SK-N-SH (cell line): ENCODE measurements around the gene PRKCI. TPM values are rescaled to one million over a fixed set of nuclear protein-coding genes. Genes with fewer than 3 reads are reported as not detected.

Experiments
- CTCF ChIA-PET: fragments of 300-600, 350-600 bp; formaldehyde crosslinking; extraction: SDS; loops from one replicate; lab custom pipeline; 2021; lab: Yijun Ruan, JAX
- POLR2A ChIA-PET: fragments of 350-600 bp; sonication (Branson Sonifier 250); formaldehyde crosslinking; extraction: SDS; loops from one replicate; lab custom pipeline; 2020; ENCODE audit warnings: antibody characterized with exemption, inconsistent platforms; lab: Yijun Ruan, JAX
- DNase-seq: peaks from one replicate; pipeline ENCODE4 v3.0.0; 2012
- H2AFZ ChIP-seq: fragments of 200-600 bp; sonication (generic); 2 replicates; pipeline ENCODE4 v1.8.1; 2016; ENCODE audit warnings: antibody characterized with exemption, mild to moderate bottlenecking, low read depth
- H3F3A ChIP-seq: fragments of 200-600 bp; sonication (generic); replicated peaks from 2 replicates; pipeline ENCODE3; 2016; ENCODE audit warnings: antibody characterized with exemption, mild to moderate bottlenecking; ENCODE audit not compliant: insufficient read depth
- H3K27ac ChIP-seq, 2 experiments: fragments of 200-500 bp in 1 of 2; fragments of 200-600 bp in 1 of 2; sonication (Bioruptor generic) in 1 of 2; sonication (generic), shearing (Covaris generic) in 1 of 2; 2 replicates each; pipeline versions ENCODE4 v1.5.1 to v1.6.1; 2014 to 2016; ENCODE audit warnings: low read depth in 2 of 2, inconsistent platforms in 1 of 2, low read length in 1 of 2, mild to moderate bottlenecking in 1 of 2, mixed read lengths in 1 of 2
- H3K27me3 ChIP-seq: fragments of 200-600 bp; sonication (generic), shearing (Covaris generic); 2 replicates; pipeline ENCODE4 v1.6.1; 2016; ENCODE audit warnings: mixed run types; ENCODE audit not compliant: insufficient read depth
- H3K36me3 ChIP-seq, 2 experiments: fragments of 200-500 bp in 1 of 2; fragments of 200-600 bp in 1 of 2; sonication (Bioruptor generic) in 1 of 2; sonication (generic) in 1 of 2; replicated peaks in 1 of 2; 2 replicates each; pipeline versions ENCODE3 to v1.5.1; 2014 to 2016; ENCODE audit warnings: low read length in 1 of 2, mild to moderate bottlenecking in 1 of 2; ENCODE audit not compliant: insufficient read depth in 2 of 2, control insufficient read depth in 1 of 2
- H3K4me1 ChIP-seq, 2 experiments: fragments of 200-500 bp in 1 of 2; fragments of 200-600 bp in 1 of 2; sonication (Bioruptor generic) in 1 of 2; sonication (generic), shearing (Covaris generic) in 1 of 2; 2 replicates each; pipeline versions ENCODE4 v1.5.1 to v1.6.1; 2014 to 2016; ENCODE audit warnings: low read depth in 1 of 2, low read length in 1 of 2, mixed run types in 1 of 2; ENCODE audit not compliant: insufficient read depth in 2 of 2, control insufficient read depth in 1 of 2
- H3K4me2 ChIP-seq: fragments of 200-600 bp; sonication (generic), shearing (Covaris generic); 2 replicates; pipeline ENCODE4 v1.6.1; 2017; ENCODE audit warnings: mixed run types
- H3K4me3 ChIP-seq, 2 experiments: fragments of 200-500 bp in 1 of 2; fragments of 200-600 bp in 1 of 2; sonication (Bioruptor generic) in 1 of 2; sonication (generic), shearing (Covaris generic) in 1 of 2; 2 replicates each; pipeline versions ENCODE4 v1.5.1 to v1.8.1; 2014 to 2016; ENCODE audit warnings: low read depth in 2 of 2, inconsistent platforms in 1 of 2, low read length in 1 of 2, mild to moderate bottlenecking in 1 of 2, mixed read lengths in 1 of 2, moderate library complexity in 1 of 2
- H3K79me2 ChIP-seq: fragments of 200-600 bp; sonication (generic); 2 replicates; pipeline ENCODE4 v1.8.1; 2017; ENCODE audit warnings: mild to moderate bottlenecking; ENCODE audit not compliant: insufficient read depth
- H3K9ac ChIP-seq: fragments of 200-600 bp; sonication (generic); 2 replicates; pipeline ENCODE4 v1.6.1; 2017; ENCODE audit warnings: mixed run types
- H3K9me2 ChIP-seq: fragments of 200-600 bp; sonication (generic); 2 replicates; pipeline ENCODE4 v1.6.1; 2017; ENCODE audit warnings: mixed run types
- H3K9me3 ChIP-seq: fragments of 200-600 bp; sonication (generic); 2 replicates; pipeline ENCODE4 v1.6.1; 2017; ENCODE audit warnings: mixed run types, mild to moderate bottlenecking, moderate library complexity
- H4K20me1 ChIP-seq: fragments of 200-600 bp; sonication (generic); 2 replicates; pipeline ENCODE4 v1.6.1; 2017; ENCODE audit warnings: mild to moderate bottlenecking, mixed run types; ENCODE audit not compliant: insufficient read depth
- ELF1 ChIP-seq: IDR thresholded peaks from 2 replicates; pipeline ENCODE4 v1.4.0; 2012
- EZH2phosphoT487 ChIP-seq: fragments of 200-600 bp; sonication (generic); IDR thresholded peaks from 2 replicates; pipeline ENCODE4 v1.6.1; 2017; ENCODE audit warnings: low read depth, mixed run types, mild to moderate bottlenecking, antibody characterized with exemption, moderate library complexity, borderline replicate concordance
- FOSL2 ChIP-seq: IDR thresholded peaks from 2 replicates; pipeline ENCODE4 v1.4.0; 2012; ENCODE audit warnings: low read depth, mild to moderate bottlenecking, moderate library complexity, borderline replicate concordance
- FOXJ3 ChIP-seq: sonication (generic); formaldehyde crosslinking; IDR thresholded peaks from 2 replicates; pipeline ENCODE4 v1.5.1; 2020; ENCODE audit warnings: mild to moderate bottlenecking, missing genetic modification reagents
- FOXM1 ChIP-seq: IDR thresholded peaks from 2 replicates; pipeline ENCODE4 v1.4.0; 2012; ENCODE audit warnings: low read depth, mild to moderate bottlenecking
- GATA2 ChIP-seq: sonication (generic); formaldehyde crosslinking; IDR thresholded peaks from 2 replicates; pipeline ENCODE4 v1.5.0; 2020; ENCODE audit warnings: mild to moderate bottlenecking, missing genetic modification reagents
- JUND ChIP-seq: IDR thresholded peaks from 2 replicates; pipeline ENCODE4 v1.4.0; 2012
- POLR2AphosphoS5 ChIP-seq: IDR thresholded peaks from 2 replicates; pipeline ENCODE4 v1.6.1; 2012; ENCODE audit warnings: low read depth, low read length
- RCOR1 ChIP-seq: fragments of 150-350 bp; IDR thresholded peaks from 2 replicates; pipeline ENCODE4 v1.6.1; 2017; ENCODE audit warnings: antibody characterized with exemption, low read length
- RXRA ChIP-seq: IDR thresholded peaks from 2 replicates; pipeline ENCODE4 v1.4.0; 2012; ENCODE audit warnings: low read depth, mild to moderate bottlenecking, borderline replicate concordance
- SMC3 ChIP-seq: IDR thresholded peaks from 2 replicates; pipeline ENCODE4 v1.6.1; 2012; ENCODE audit warnings: low read depth, low read length, improper control_type of control experiment
- TAF1 ChIP-seq: IDR thresholded peaks from 2 replicates; pipeline ENCODE4 v1.6.1; 2012; ENCODE audit warnings: low read depth, mild to moderate bottlenecking, low read length, moderate library complexity, borderline replicate concordance
- TCF12 ChIP-seq: IDR thresholded peaks from 2 replicates; pipeline ENCODE4 v1.4.0; 2012
- TEAD4 ChIP-seq: IDR thresholded peaks from 2 replicates; pipeline ENCODE4 v1.4.0; 2012; ENCODE audit warnings: mild to moderate bottlenecking, borderline replicate concordance; ENCODE audit not compliant: insufficient read depth
- YY1 ChIP-seq: IDR thresholded peaks from 2 replicates; pipeline ENCODE4 v1.4.0; 2012; ENCODE audit warnings: low read depth, mild to moderate bottlenecking
- polyA plus RNA-seq, 3 experiments: library from polyadenylated mRNA; depleted of rRNA; stranded (reverse); fragments of >200 nt; gene quantifications; 2 replicates each; pipeline ENCODE4 v1.2.3, GENCODE V29; 2012
- TF ChIP-seq, protein P1 (sequence below): IDR thresholded peaks from 2 replicates; pipeline ENCODE4 v1.4.0; 2012; ENCODE audit warnings: low read depth, borderline replicate concordance
- TF ChIP-seq, protein P2 (sequence below): IDR thresholded peaks from 2 replicates; pipeline ENCODE4 v1.6.1; 2012; ENCODE audit warnings: mild to moderate bottlenecking, low read depth, low read length, moderate library complexity
- TF ChIP-seq, protein P3 (sequence below): fragments of 150-350 bp; IDR thresholded peaks from 2 replicates; pipeline ENCODE4 v1.6.1; 2017; ENCODE audit warnings: antibody characterized with exemption, low read length, low read depth, borderline replicate concordance
- TF ChIP-seq, protein P4 (sequence below): fragments of 150-350 bp; IDR thresholded peaks from 2 replicates; pipeline ENCODE4 v1.6.1; 2016; ENCODE audit warnings: mild to moderate bottlenecking, low read depth, low read length

Gene PRKCI
- polyA plus RNA-seq, 1 of the 3 experiments (the other 2 are of a cell fraction) = 10.1 TPM

DNA sequence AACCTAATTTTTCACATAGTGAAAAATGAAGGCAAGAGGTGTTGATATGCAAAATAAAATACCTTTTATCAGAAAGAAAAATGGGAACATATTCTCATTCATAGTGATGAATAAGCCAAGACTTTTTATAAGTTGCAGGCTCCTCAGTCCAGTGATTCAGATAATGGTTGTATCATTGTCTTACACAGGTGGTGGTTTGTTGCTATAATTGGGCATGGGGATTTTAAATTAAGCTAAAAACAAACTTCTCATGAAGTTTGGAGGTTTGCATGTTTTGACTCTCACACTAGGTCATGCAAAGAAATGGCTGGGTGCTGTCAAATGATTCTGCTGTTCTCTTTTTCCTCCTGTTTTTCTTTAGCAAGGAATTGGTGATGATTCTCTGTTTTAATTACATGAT, 74.5 kb downstream of the PRKCI start:
- Histone ChIP-seq H3K9ac (no peak overlapping the region), H3K9me3 (no peaks in the 10 kb centered on the region), H3K27ac (no peak overlapping the region), H3K4me2 (no peak overlapping the region), H3K9me2 (no peaks in the 10 kb centered on the region), H3F3A (no peaks in the 10 kb centered on the region), H3K79me2 (no peaks in the 10 kb centered on the region), H3K4me3 (no peak overlapping the region), H3K4me1 (no peaks in the 10 kb centered on the region), H3K36me3 (peaks cover 31 to 33% of the 10 kb centered on the region in 2 experiments), H3K27me3 (no peaks in the 10 kb centered on the region), H4K20me1 (no peaks in the 10 kb centered on the region), H2AFZ (no peak overlapping the region)
- TF ChIP-seq RCOR1 (no peak), YY1 (no peak), TCF12 (no peak), JUND (no peak), FOXM1 (no peak), GATA2 (no peak), TEAD4 (no peak), RXRA (no peak), SMC3 (no peak), FOXJ3 (no peak), POLR2AphosphoS5 (no peak), ELF1 (no peak), TAF1 (no peak), FOSL2 (no peak), EZH2phosphoT487 (no peak)
- TF ChIP-seq, protein P1, sequence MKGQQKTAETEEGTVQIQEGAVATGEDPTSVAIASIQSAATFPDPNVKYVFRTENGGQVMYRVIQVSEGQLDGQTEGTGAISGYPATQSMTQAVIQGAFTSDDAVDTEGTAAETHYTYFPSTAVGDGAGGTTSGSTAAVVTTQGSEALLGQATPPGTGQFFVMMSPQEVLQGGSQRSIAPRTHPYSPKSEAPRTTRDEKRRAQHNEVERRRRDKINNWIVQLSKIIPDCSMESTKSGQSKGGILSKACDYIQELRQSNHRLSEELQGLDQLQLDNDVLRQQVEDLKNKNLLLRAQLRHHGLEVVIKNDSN = no peak
- TF ChIP-seq, protein P2, sequence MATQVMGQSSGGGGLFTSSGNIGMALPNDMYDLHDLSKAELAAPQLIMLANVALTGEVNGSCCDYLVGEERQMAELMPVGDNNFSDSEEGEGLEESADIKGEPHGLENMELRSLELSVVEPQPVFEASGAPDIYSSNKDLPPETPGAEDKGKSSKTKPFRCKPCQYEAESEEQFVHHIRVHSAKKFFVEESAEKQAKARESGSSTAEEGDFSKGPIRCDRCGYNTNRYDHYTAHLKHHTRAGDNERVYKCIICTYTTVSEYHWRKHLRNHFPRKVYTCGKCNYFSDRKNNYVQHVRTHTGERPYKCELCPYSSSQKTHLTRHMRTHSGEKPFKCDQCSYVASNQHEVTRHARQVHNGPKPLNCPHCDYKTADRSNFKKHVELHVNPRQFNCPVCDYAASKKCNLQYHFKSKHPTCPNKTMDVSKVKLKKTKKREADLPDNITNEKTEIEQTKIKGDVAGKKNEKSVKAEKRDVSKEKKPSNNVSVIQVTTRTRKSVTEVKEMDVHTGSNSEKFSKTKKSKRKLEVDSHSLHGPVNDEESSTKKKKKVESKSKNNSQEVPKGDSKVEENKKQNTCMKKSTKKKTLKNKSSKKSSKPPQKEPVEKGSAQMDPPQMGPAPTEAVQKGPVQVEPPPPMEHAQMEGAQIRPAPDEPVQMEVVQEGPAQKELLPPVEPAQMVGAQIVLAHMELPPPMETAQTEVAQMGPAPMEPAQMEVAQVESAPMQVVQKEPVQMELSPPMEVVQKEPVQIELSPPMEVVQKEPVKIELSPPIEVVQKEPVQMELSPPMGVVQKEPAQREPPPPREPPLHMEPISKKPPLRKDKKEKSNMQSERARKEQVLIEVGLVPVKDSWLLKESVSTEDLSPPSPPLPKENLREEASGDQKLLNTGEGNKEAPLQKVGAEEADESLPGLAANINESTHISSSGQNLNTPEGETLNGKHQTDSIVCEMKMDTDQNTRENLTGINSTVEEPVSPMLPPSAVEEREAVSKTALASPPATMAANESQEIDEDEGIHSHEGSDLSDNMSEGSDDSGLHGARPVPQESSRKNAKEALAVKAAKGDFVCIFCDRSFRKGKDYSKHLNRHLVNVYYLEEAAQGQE = no peak
- TF ChIP-seq, protein P3, sequence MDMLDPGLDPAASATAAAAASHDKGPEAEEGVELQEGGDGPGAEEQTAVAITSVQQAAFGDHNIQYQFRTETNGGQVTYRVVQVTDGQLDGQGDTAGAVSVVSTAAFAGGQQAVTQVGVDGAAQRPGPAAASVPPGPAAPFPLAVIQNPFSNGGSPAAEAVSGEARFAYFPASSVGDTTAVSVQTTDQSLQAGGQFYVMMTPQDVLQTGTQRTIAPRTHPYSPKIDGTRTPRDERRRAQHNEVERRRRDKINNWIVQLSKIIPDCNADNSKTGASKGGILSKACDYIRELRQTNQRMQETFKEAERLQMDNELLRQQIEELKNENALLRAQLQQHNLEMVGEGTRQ = no peak
- TF ChIP-seq, protein P4, sequence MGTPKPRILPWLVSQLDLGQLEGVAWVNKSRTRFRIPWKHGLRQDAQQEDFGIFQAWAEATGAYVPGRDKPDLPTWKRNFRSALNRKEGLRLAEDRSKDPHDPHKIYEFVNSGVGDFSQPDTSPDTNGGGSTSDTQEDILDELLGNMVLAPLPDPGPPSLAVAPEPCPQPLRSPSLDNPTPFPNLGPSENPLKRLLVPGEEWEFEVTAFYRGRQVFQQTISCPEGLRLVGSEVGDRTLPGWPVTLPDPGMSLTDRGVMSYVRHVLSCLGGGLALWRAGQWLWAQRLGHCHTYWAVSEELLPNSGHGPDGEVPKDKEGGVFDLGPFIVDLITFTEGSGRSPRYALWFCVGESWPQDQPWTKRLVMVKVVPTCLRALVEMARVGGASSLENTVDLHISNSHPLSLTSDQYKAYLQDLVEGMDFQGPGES = no peak
- ChIA-PET CTCF (no interaction called here), POLR2A (no interaction called here)
- DNase-seq = no peak
